Measurements from ENCODE around the gene IBSP. TPM values are rescaled to one million over a fixed set of nuclear protein-coding genes. Genes with fewer than 3 reads are reported as not detected.

The IBSP gene
- total and polyA plus RNA-seq, 2 experiments from 2014 or later, result not detected

DNA sequence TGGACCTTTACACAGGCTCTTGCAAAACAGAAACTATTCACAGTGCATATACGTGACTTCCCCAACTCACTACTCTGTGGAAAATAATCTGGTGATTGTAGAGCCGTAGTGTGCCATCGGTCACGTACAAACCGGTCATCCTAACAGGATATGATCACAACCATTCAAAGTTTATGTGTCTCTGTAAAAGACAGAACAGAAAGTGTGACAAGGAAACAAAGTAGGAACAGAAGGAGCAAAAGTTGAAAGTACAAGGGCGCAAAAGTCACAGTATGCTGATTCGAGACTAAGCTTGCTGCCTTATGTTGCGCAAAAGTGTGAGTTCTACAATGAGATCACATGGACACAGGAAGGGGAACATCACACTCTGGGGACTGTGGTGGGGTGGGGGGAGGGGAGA, 52.0 kb downstream of the IBSP start:
- no peak overlapping the region for H3K27ac ChIP-seq
- no peaks in the 10 kb centered on the region for H3K4me1 ChIP-seq (ENCODE audit: low read depth)
- DNase-seq (ENCODE audit: low read depth in 1 of 2, low spot score in 1 of 2), result no peak
- TF ChIP-seq, protein P1, sequence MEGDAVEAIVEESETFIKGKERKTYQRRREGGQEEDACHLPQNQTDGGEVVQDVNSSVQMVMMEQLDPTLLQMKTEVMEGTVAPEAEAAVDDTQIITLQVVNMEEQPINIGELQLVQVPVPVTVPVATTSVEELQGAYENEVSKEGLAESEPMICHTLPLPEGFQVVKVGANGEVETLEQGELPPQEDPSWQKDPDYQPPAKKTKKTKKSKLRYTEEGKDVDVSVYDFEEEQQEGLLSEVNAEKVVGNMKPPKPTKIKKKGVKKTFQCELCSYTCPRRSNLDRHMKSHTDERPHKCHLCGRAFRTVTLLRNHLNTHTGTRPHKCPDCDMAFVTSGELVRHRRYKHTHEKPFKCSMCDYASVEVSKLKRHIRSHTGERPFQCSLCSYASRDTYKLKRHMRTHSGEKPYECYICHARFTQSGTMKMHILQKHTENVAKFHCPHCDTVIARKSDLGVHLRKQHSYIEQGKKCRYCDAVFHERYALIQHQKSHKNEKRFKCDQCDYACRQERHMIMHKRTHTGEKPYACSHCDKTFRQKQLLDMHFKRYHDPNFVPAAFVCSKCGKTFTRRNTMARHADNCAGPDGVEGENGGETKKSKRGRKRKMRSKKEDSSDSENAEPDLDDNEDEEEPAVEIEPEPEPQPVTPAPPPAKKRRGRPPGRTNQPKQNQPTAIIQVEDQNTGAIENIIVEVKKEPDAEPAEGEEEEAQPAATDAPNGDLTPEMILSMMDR (IDR thresholded peaks at IDR 0.05; ENCODE audit: low read depth, low read length), result no peak
- H3K36me3 ChIP-seq, result no peaks in the 10 kb centered on the region
- no peak overlapping the region for H3K4me3 ChIP-seq
- H3K27me3 ChIP-seq, result no peaks in the 10 kb centered on the region
- H3K9me3 ChIP-seq (ENCODE audit: low read depth), result no peaks in the 10 kb centered on the region

DNA sequence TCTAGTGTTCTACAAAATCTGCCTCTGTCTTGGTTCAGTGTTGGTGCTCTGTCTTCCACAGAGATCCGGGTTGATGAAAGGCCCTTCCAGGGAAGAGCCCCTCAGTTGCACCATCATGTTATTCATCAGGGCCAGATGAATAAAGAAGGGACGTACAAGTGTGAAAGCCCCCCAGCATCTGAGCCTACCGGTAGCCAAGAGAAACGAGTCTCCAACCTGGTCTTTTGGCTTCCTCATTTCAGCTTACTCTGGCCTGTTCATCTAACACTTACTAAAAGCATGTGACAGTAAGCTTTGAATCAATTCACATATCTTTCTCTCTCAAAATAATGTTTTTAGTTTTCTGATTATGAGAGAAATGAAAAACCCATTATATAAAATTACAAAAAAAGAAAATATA, 52.6 kb downstream of the IBSP start:
- Histone ChIP-seq H3K27ac (no peak overlapping the region), H3K36me3 (no peaks in the 10 kb centered on the region), H3K4me1 (ENCODE audit: low read depth) (no peaks in the 10 kb centered on the region), H3K9me3 (ENCODE audit: low read depth) (no peaks in the 10 kb centered on the region), H3K27me3 (no peaks in the 10 kb centered on the region), H3K4me3 (no peak overlapping the region)
- TF ChIP-seq, protein P1 (IDR thresholded peaks at IDR 0.05; ENCODE audit: low read depth, low read length), result no peak
- DNase-seq (ENCODE audit: low read depth in 1 of 2, low spot score in 1 of 2), result no peak

DNA sequence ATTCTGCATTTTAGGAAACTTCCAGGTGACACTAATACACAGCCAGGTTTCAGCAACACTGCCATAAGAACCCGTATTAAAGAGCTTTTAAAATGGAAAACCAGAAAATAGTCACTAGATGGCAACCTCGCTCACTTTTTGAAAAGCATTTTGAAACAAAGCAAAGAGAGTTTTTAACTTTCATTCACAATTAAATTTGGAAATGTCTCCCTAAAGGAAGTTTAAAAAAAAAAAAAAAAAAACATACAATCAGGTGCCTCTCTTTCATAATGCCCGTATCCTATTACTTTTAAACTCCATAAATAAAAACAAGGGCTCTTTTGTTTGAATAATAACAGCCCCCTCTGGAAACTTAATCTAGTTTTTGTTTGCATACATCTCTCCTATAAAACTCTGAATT, 53.8 kb downstream of the IBSP start:
- no peaks in the 10 kb centered on the region for H3K27me3 ChIP-seq
- no peaks in the 10 kb centered on the region for H3K9me3 ChIP-seq (ENCODE audit: low read depth)
- H3K27ac ChIP-seq, result no peak overlapping the region
- no peak overlapping the region for H3K4me3 ChIP-seq
- TF ChIP-seq, protein P1 (IDR thresholded peaks at IDR 0.05; ENCODE audit: low read depth, low read length), result peak; percentile 54
- H3K36me3 ChIP-seq, result no peaks in the 10 kb centered on the region
- peak; percentile 41 to 70 for DNase-seq (ENCODE audit: low read depth in 1 of 2, low spot score in 1 of 2)
- H3K4me1 ChIP-seq (ENCODE audit: low read depth), result no peaks in the 10 kb centered on the region

DNA sequence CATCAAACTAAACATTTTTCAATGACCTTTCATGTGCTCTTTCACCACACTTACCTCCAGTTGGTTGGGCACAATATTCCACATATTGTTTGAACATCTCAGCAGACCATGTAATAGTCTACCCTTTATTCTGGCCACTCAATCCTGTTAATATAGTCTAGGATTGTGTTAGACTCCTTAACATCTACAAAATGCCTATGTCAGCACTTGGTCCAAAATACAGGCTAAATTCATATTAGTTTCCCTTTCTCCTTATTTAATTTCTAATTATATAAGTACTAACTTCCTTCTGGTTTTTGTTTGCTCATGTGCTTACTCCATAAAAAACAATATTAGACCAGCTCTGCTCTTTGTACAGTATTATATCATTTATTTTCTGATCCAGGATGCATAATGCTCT, 54.5 kb downstream of the IBSP start:
- Histone ChIP-seq H3K9me3 (ENCODE audit: low read depth) (no peaks in the 10 kb centered on the region), H3K4me3 (no peak overlapping the region), H3K4me1 (ENCODE audit: low read depth) (no peaks in the 10 kb centered on the region), H3K36me3 (no peaks in the 10 kb centered on the region), H3K27ac (no peak overlapping the region), H3K27me3 (no peaks in the 10 kb centered on the region)
- TF ChIP-seq, protein P1 (IDR thresholded peaks at IDR 0.05; ENCODE audit: low read depth, low read length), result no peak
- DNase-seq (ENCODE audit: low read depth in 1 of 2, low spot score in 1 of 2), result no peak

DNA sequence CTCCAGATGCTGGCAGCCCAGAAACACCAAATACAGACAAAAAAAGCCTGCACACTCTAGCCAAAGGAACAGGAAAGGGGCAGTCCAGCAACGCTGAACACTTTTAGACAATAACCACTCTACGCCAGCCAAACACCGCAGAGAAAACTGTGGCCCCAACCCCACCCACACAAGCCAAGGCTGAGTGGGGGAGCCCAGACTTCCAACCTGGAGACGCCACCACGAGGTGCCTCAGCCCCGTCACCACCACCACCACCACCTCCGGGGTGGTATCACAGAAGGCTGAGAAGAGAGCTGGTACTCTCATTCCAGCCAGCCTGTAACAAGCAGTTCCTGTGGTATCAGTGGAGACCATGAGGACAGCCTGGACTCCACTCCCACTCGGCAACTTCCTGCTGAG, 56.2 kb downstream of the IBSP start:
- Histone ChIP-seq H3K4me3 (no peak overlapping the region), H3K27ac (no peak overlapping the region), H3K4me1 (ENCODE audit: low read depth) (no peaks in the 10 kb centered on the region), H3K27me3 (no peaks in the 10 kb centered on the region), H3K36me3 (no peaks in the 10 kb centered on the region), H3K9me3 (ENCODE audit: low read depth) (no peaks in the 10 kb centered on the region)
- no peak for DNase-seq (ENCODE audit: low read depth in 1 of 2, low spot score in 1 of 2)
- TF ChIP-seq, protein P1 (IDR thresholded peaks at IDR 0.05; ENCODE audit: low read depth, low read length), result no peak

DNA sequence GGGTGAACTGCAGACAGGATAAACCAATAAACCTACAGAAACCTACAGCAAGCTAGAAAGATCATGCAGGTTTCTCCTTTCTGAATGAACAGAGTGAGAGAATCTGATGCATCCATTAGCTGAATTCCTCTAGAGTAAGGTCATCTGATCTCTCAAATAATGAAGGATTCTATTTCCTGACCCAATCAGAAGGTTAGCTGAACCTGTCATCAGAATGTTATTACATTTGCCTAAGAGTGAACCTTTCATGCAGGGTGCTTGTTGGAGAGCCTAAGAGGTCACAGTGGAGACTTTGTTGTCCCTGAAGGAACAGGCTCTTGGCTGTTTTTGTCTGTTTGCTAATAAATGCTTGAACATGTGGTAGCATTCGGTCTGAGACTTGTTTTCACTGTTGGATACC, 57.5 kb downstream of the IBSP start:
- no peaks in the 10 kb centered on the region for H3K36me3 ChIP-seq

More for the DNA sequence above, 57.5 kb downstream of the IBSP start:
- Histone ChIP-seq H3K4me1 (ENCODE audit: low read depth) (no peaks in the 10 kb centered on the region), H3K4me3 (no peak overlapping the region), H3K27me3 (no peaks in the 10 kb centered on the region), H3K9me3 (ENCODE audit: low read depth) (no peaks in the 10 kb centered on the region), H3K27ac (no peak overlapping the region)
- DNase-seq (ENCODE audit: low read depth in 1 of 2, low spot score in 1 of 2), result no peak
- TF ChIP-seq, protein P1 (IDR thresholded peaks at IDR 0.05; ENCODE audit: low read depth, low read length), result no peak

All from cardiac muscle cell (in vitro differentiated cells and primary cell).